Upper lobe of left lung (tissue), 4 donors: ENCODE data around the gene CELF5.

Source experiments
- POLR2AphosphoS5 ChIP-seq, 2 donors: sonication (generic); formaldehyde crosslinking; IDR thresholded peaks; one replicate each; pipeline ENCODE4 v1.5.1; 2017; ENCODE audit warnings: antibody characterized with exemption in 2 of 2
- TF ChIP-seq, protein P1 (sequence below), 6 experiments: fragments of 450-650 bp in 4 of 6; fragments of 200-600 bp in 2 of 6; sonication (generic) in 2 of 6; IDR thresholded peaks; one replicate each; pipeline ENCODE4 v1.5.1; 2016 to 2019; ENCODE audit warnings: antibody characterized with exemption in 6 of 6

DNA sequence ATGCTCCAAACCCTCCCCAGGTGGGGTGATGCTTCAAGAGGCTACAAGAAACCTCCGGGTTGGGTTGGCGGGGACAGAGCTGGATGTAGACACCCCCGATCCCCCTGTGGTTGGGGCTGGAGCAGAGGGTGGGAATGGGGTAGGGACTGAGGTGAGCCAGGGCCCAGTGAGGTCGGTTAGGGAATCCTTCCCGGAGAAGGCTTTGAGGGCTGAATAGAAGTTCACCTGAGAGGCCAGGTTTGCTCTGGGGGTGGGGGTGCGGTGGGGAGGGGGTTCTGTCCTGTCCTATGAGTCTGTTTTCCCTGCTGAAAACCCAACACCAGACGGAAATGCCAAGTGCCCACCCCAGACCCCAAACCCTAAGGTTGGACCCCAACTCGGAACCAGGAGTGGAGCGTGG, 69.1 kb downstream of the CELF5 start:
- TF ChIP-seq, protein P1, sequence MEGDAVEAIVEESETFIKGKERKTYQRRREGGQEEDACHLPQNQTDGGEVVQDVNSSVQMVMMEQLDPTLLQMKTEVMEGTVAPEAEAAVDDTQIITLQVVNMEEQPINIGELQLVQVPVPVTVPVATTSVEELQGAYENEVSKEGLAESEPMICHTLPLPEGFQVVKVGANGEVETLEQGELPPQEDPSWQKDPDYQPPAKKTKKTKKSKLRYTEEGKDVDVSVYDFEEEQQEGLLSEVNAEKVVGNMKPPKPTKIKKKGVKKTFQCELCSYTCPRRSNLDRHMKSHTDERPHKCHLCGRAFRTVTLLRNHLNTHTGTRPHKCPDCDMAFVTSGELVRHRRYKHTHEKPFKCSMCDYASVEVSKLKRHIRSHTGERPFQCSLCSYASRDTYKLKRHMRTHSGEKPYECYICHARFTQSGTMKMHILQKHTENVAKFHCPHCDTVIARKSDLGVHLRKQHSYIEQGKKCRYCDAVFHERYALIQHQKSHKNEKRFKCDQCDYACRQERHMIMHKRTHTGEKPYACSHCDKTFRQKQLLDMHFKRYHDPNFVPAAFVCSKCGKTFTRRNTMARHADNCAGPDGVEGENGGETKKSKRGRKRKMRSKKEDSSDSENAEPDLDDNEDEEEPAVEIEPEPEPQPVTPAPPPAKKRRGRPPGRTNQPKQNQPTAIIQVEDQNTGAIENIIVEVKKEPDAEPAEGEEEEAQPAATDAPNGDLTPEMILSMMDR (IDR thresholded peaks at IDR 0.05) = no peak
- no peak for TF ChIP-seq POLR2AphosphoS5 (IDR thresholded peaks at IDR 0.05)
